ENCODE results near the gene TEX10.
"Not testable (repeated sequence)": the region's sequence is repeated elsewhere in the genome, so short reads cannot be mapped to it uniquely, and the experiment has no call there.

The TEX10 gene

DNA sequence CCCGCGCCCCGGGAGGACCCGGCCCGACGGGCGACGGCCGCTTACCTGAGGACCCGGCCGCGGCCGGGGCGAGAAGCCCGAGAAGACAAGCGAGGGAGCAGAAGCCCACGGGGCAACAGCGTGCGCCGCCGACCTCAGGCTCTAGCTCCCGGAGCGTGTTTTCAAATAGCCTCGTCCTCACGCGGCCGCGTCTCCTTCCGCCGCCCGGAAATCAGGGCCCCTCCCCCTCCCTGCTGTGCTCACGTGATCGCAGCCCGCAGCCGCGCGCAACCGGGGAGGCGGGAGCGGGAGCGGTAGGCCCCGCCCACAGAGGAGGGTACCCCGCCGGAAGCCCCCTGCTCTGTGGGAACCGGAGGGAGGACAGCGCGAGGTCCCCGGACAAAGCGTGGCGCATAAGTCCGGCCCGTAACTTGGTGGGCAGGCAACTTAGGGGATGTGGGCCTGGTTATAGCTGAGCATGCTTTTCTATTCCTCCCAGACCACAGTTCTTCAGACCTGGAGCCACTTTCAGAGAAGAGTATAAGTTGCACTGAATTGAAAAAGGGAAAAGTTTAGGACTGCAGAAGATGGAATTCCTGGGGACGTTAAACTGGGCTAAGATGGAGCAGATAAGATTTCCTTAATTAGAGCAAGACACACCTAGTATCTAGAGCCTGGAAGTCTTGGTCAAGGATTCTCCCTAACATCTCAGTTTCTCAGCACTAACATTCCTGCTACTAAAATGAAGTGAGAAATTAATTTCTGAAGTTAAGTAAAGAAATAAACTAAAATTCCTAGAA is at the start of gene TEX10:
Gene TEX10, minus strand, starts transcription at position 216 of the 779 bp plus-strand sequence. CDS start 3,579 bp downstream, outside the sequence.
- DNase-seq, result peak; percentile 67

DNA sequence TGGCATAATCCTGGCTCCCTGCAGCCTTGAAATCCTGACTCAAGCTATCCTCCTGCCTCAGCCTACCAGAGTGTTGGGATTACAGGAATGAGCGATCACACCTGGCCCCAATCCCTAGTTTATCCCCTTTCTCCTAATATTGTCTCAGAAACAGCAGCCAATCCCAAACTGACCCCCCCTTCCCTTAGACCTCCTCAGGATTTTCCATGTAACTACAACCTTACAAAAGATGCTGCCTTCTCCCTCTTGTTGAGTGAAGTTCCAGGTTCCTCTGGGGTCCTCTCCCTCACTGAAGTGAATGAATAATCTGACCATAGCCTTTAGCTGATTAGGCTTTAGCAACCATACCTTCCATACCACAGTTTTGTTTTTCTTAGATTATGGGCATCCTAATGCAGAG is 48.3 kb upstream of the TEX10 start:
- DNase-seq, result no peak

DNA sequence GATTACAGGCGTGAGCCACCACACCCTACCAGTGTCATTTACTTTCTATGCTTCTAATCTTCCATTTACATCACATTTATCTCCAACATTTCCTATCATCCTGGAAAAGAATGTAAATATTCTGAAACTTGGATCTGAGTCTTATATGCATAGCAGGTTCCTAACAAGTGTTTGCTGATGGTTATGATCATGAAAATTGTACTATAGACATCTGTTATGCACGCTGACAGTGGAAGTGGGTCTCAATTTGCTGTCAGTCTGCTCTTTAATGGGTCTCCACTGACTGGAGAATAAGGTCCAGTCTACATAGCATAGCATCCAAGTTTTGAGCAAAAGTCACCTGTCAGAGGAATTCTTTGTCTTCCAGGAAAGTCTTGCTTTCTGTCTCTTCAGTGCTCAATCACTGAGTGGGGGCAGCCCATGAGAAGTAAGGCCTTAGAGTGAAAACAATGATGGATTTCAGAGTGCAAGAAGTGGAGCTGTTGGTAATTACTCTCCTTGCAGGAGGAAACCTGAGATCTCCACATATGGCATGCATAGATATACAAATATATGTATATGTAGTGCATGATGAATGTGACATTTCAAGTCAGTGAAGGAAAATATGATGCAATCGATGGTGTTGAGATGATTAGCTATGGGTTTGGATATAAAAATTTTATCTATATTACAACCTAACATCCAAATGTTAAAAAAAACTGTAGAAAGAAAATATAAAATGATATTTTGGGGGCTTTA is 45.0 kb upstream of the TEX10 start:
- no peak for DNase-seq

DNA sequence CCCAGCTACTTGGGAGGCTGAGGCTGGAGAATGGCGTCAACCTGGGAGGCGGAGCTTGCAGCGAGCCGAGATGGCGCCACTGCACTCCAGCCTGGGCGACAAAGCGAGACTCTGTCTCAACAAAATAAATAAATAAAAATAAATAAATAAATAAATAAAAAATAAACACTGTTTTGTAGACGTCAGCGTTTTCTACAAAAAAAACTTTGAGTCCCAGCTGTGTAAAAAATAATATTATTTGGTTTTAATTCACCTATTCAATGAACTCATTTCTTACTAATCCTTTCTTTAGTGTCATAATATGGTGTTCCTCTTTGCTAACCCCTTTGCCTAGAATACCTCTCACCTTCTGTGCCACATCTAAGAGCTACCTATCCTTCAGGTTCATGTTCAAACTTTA is 44.0 kb upstream of the TEX10 start:
- DNase-seq, result no peak

DNA sequence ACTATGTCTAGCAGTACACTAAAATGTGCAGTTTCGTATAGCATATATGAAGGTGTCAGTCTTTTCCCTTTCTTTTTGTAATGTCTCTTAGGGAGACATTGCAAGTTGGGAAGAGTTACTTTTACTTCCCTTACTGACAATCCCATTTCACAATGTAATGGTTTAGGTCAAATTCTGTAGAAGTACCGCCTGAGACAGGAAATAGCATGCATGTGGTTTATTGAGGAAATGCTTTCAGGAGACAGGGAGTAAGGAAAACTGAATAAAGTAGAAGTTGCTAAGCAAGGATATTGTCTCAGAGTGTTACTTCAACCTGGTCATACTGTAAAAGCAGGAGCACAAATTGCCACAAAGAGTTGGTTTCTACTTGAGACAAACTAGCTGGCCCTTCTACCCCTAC is 42.1 kb upstream of the TEX10 start:
- no peak for DNase-seq

DNA sequence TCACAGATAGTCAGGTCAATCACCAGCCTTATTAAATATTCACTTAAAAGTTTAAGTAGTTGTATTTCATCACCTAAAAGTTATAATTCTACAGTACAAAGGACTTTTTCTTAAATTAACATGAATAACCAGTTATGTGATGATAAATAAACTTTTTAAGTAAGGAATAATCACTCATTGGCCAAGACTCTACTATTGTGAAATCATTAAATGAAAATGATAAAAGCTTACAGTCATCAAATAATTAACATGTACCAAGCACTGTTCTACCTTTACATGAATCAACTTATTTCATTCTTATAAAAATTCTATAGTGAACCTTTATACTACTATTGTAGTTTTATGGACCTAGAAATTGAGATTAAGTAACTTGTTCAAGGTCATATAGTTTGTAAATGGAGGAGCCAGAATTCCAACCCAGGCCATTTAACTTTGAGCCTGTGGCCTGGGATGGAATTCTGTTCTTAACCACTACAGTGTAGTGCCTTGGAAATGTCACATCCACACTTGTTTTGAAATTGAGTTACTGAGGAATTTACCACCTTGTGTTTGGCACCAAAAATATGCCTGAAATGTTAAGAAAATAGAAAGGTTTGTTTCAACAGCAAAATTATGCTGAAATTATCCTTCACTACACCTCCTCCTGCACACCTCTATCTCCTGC is 41.4 kb upstream of the TEX10 start:
- no peak for DNase-seq

DNA sequence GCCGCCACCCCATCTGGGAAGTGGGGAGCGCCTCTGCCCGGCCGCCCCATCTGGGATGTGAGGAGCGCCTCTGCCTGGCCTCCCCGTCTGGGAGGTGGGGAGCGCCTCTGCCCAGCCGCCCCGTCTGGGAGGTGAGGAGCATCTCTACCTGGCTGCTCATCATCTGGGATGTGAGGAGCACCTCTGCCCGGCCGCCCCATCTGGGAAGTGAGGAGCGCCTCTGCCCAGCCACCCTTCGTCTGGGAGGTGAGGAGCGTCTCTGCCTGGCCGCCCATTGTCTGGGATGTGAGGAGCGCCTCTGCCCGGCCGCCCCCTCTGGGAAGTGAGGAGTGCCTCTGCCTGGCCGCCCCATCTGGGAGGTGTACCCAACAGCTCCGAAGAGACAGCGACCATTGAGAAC is 40.2 kb upstream of the TEX10 start:
- DNase-seq, result not testable (repeated sequence)

DNA sequence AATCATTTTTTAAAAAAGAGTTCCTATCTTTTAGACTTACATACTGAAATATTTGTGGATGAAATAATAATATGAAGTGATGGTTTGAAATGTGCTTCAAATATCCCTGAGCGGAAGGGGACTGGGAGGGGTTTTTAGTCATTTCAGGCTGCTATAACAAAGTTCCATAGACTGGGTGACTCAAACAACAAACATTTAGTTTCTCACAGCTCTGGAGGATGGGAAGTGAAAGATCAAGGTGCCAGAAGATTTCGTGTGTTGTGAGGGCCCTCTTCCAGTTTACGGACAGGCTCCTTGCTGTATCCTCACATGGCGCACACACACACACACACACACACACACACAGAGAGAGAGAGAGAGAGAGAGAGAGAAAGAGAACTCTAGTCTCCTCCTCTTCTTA is 27.1 kb upstream of the TEX10 start:
- no peak for DNase-seq

DNA sequence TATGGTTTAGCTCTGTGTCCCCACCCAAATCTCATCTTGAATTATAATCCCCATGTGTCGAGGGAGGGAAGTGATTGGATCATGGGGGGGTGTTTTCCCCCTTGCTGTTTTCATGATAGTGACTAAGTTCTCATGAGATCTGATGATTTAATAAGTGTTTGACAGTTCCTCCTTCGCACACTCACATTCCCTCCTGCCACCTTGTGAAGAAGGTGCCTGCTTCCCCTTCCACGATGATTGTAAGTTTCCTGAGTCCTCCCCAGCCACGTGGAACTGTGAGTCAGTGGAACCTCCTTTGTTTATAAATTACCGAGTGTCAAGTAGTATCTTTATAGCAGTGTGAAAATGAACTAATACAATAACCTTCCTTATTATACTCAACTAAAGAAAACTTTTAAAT is 24.3 kb upstream of the TEX10 start:
- DNase-seq, result no peak

DNA sequence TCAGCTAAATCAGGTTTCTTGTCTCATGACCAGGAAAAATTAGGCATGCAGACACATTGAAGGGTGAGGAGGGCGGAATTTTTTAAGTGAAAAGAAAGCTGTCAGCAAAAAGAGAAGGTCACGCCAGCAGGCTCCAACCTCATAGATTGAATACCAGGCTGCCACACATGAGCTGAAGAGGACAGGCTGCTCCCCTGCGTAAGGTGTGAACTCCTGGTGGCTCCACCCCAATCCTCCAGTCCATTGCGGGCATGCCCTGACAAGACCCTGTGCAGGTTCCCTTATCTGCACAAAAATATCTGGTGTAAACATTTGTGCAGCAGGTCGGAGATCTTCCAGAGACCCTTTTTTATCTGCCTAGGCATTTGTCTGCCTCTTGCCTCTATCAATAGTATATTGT is 22.9 kb upstream of the TEX10 start:
- no peak for DNase-seq

DNA sequence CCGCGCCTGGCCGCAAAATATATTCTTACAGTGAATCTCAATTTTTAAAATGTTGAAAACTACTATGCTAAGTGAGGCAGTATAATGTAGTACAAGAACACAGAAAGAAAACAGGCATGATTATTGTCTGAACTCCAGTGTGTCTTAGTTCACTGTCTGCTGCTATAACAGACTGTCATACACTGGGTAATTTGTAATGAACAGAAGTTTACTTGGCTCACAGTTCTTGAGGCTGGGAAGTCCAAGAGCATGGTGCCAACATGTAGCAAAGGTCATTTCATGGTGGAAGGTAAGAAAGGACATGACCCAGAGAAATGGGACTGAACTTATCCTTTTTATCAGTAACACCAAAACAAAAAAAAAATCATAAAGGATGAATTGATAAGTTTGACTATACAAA is 19.9 kb upstream of the TEX10 start:
- DNase-seq, result no peak

DNA sequence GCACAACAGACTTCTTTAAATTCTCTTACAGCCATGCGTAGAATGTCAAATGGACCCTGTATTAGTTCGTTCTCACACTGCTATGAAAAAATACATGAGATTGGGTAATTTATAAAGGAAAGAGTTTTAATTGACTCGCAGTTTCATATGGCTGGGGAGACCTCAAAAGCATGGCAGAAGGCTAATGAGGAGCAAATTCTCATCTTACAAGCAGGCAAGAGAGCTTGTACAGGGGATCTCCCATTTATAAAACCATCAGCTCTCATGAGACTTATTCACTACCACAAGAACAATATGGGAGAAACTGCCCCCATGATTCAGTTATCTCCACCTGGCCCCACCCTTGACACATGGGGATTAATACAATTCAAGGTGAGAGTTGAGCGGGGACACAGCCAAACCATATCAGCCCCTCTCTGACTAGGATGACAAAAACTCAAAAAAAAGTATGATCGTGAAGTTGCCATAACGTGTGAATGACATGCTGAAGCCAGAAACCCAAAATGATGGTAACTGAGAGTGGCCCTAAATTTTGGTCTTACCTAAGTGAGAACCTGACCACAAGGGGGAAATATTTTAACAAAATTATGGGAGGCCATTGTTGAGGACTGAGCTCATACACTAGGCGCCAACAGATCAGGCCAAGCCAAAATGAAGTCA is 17.5 kb upstream of the TEX10 start:
- no peak for DNase-seq

DNA sequence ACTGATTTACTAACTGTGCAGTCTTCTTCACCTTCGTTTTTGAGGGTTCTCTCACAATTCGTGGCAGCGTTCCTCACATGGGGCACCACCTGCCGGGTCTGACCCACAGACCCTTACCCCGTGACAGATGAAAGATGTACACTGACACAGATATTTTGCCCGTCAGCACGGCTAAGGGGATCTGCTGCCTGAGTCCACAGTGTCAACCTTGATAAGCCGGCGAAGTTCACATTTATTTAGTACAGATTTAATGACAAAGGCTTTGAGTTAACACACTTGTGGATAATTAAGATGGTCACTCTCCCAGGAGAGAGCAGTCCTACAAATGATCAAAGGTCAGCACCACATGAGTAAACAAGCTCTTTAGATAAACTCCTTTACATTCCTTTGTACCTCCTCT is 15.9 kb upstream of the TEX10 start:
- DNase-seq, result no peak

DNA sequence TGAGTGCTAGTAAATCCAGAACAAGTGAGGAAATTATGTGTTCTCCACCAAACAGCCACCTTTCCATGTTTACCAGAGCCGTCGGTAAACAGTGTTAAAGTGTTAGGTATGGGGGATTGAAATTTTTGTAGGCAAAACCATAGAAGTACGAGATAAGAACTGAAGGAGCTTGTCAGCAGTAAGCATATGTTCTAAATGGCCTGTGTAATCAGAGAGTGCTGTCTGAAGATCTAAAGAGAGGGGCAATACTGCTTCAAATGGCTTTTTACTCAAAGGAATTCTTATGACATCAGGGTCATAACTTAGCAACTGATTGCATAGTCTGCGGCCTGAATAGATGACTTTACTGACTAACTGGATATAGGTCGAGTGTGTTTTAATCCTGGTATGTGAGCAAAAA is 13.4 kb upstream of the TEX10 start:
- no peak for DNase-seq

DNA sequence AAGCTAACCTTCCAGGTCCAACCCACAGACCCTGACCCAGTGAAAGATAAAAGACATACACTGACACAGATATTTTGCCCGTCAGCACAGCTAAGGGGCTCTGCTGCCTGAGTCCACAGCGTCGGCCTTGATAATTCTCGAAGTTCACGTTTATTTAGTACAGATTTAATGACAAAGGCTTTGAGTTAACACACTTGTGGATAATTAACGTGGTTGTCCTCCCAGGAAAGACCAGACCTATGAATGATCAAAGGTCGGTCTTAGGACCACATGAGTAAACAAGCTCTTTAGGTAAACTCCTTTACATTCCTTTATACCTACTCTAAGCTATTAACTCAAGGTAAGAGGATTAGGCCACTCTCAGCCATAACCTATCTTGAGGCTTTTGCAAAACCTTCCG is 11.3 kb upstream of the TEX10 start:
- DNase-seq, result no peak

DNA sequence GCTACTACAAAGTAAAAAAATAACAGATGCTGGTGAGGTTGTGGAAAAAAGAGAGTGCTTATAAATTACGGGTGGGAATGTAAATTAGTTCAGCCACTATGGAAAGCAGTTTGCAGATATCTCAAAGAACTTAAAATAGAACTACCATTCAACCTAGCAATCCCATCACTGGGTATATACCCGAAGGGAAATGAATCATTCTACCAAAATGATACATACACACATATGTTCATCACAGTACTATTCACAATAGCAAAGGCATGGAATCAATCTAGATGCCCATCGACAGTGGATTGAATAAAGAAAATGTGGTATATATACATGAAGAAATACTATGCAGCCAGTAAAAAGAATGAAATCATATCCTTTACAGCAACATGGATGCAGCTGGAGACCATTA is 6.3 kb upstream of the TEX10 start:
- DNase-seq, result no peak

DNA sequence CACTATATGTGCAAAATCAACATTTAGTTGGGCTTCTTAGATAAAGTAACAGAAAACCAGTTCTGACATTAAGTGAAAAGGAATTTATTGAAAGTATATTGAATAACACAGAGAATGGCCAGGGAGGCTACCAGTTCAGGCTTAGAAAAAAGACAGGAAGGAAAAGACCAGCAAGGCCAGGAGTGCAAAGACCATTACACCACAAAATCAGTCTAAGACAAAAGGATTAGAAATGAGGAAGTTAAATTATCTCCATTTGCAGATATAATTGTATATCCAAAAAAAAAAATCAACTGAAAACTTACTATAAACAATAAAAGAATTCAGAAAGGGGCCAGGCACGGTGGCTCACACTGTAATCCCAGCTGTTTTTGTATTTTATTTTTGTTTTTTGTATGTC is 4.8 kb upstream of the TEX10 start:
- no peak for DNase-seq

DNA sequence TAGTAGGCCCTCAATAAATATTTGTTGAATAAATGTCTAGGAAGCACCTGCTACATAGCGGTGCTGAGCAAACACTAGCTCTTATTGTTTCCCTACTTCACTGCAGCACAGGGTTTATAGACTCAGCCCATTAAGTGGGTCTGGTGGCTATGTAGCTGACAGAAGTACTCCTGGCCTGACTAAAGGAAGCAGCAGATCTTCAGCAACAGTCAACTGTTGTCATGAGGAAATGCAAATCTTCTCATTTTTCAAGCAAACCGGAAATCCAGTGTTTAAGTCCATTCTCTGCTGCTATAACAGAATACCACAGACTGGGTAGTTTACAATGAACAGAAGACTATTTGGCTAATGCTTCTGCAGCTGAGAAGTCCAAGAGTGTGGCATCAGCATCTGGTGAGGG is 2.8 kb upstream of the TEX10 start:
- DNase-seq, result peak; percentile 39

DNA sequence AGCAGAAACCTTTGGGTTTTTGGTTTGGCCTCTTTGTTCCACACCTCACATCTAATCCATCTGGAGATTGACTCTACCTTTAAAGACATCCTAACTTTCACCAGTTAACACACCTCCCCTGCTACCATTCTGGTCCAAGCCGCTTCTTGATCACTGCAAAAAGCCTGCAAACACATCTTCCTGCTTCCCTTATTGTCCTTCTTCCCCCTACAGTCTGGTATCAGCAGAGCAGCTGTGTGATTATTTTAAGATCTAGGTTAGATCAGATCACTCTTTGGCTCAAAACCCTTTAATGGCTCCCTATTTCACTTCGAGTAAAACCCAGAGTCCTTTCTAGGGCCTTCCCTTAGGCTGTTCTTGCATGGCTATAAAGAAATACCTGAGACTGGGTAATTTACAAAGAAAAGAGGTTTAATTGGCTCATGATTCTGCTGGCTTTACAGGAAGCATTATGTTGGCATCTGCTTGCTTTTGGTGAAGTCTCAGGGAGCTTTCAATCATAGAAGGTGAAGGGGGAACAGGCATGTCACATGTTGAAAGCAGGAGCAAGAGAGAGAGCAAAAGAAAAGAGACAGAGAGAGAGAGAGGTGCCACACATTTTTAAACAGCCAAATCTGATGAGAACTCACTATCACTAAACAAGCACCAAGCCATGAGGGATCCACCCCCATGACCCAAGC is 1.5 kb upstream of the TEX10 start:
- no peak for DNase-seq

DNA sequence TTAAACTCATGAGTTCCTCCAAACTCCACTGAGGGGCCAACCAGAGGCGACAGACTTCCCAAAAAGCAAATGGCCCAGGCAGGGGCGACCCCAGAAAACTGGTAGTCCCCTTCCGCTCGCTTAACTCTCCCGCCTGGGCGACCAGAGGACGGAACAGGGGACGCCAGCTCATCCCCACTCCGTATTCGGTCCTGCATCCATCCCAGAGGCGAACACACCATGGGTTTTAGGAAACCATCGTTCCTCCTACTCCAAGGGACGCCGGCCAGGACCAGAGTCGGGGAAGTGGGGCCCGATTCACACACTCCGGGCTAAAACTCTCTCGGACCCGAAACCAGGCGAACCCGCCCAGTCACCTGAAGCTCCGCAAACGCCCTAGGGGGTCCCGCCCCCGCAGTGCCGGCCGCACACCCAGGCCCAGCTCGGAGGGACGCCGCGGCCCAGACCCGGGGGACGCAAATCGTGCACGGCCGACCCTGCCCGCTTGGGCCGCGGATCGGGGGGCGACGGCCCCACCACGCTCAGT is 478 bp downstream of the TEX10 start:
- no peak for DNase-seq

DNA sequence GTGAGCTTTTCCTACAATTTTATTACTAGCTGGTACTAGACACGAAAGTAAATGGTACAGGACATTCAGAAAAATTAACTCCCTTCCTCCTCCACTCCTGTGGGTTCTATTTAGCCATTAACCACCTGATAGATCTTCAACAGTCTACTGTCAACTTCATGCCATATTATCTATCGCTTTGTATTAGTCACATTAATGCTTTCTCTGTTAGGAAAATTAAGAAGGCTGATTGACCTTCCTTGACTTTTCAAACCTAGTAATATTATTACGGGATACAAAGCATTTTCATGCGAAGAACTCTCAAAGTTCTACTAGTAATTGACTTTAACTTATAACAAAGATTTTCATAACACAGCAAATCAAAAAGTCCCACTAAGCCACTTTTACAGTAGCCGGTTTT is 1.2 kb downstream of the TEX10 start:
- no peak for DNase-seq

DNA sequence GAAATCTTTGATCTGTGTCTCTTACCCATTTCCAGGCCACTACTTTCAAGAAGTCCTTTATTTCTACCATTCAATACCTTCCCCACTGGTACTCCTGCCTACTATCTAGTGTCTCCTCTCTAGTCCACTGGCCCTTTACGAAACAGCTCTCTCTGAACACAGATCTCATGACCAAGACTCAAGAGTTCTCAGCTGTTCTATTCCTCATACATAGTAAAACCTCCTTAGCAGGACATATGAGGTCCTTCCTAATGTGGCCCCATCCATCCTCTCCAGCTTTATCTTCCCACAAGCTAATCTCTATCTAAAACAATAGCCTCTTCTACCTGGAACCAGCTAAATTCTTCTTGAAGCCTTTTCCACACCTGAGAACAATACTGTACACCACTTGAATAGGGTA is 2.6 kb downstream of the TEX10 start:
- DNase-seq, result no peak

DNA sequence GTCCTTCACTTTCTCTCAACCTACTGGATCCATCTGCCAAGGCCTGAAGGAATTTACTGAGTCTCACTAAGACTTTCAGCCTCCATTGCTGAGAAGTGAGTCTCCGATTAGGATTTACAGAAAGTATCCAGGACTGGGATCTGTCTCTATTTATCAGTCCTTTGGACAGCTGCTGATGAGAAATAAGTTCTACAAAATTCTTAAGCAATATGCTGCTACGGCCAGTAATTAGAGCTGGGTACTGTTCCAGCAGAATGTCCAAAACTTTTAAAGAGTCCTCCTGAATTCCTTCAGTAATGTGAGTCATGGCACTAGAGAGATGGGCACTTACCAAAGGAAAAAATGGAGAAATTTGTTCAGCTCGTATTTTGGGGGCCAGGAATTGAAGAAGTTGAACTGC is 5.9 kb downstream of the TEX10 start:
- DNase-seq, result no peak
